HepG2 (cell line): ENCODE results near the gene EVI5. TPM values are rescaled to one million over a fixed set of nuclear protein-coding genes. Genes with fewer than 3 reads are reported as not detected.

ENCODE experiments used
- BRCA1 ChIP-seq: sonication (generic); formaldehyde crosslinking; IDR thresholded peaks from 2 replicates; pipeline ENCODE4 v1.4.0; 2020; ENCODE audit warnings: missing genetic modification reagents
- DNMT1 ChIP-seq: sonication (generic); formaldehyde crosslinking; IDR thresholded peaks from 2 replicates; pipeline ENCODE4 v1.5.1; 2020; ENCODE audit warnings: mild to moderate bottlenecking, missing genetic modification reagents
- ELF4 ChIP-seq: sonication (generic); formaldehyde crosslinking; IDR thresholded peaks from 2 replicates; pipeline ENCODE4 v1.5.0; 2020; ENCODE audit warnings: missing genetic modification reagents, mild to moderate bottlenecking, moderate library complexity, borderline replicate concordance
- FOXO1 ChIP-seq: sonication (generic); formaldehyde crosslinking; IDR thresholded peaks from 2 replicates; pipeline ENCODE4 v1.4.0; 2020; ENCODE audit warnings: missing genetic modification reagents
- FOXP4 ChIP-seq: sonication (generic); formaldehyde crosslinking; IDR thresholded peaks from 2 replicates; pipeline ENCODE4 v1.4.0; 2020; ENCODE audit warnings: missing genetic modification reagents
- GPBP1L1 ChIP-seq: sonication (generic); formaldehyde crosslinking; IDR thresholded peaks from 2 replicates; pipeline ENCODE4 v1.5.0; 2020; ENCODE audit warnings: mild to moderate bottlenecking, missing genetic modification reagents
- HDAC6 ChIP-seq: fragments of 200-600 bp; sonication (generic); IDR thresholded peaks from 2 replicates; pipeline ENCODE4 v1.7.0; 2017; ENCODE audit warnings: mild to moderate bottlenecking, antibody characterized with exemption, low read length, low read depth
- JARID2 ChIP-seq: sonication (generic); formaldehyde crosslinking; IDR thresholded peaks from 2 replicates; pipeline ENCODE4 v1.8.1; 2023; ENCODE audit warnings: missing genetic modification reagents, inconsistent platforms; ENCODE audit not compliant: insufficient replicate concordance
- PLRG1 ChIP-seq: fragments of 450-650 bp; conservative IDR thresholded peaks from 2 replicates; pipeline ENCODE4 v1.6.1; 2016
- PRDM4 ChIP-seq: sonication (generic); formaldehyde crosslinking; IDR thresholded peaks from 2 replicates; pipeline ENCODE4 v1.9.0; 2021; ENCODE audit warnings: missing genetic modification reagents, borderline replicate concordance
- SNAPC2 ChIP-seq: sonication (generic); formaldehyde crosslinking; IDR thresholded peaks from 2 replicates; pipeline ENCODE4 v1.8.1; 2022; ENCODE audit warnings: mild to moderate bottlenecking, missing genetic modification reagents
- SPEN ChIP-seq: sonication (generic); formaldehyde crosslinking; IDR thresholded peaks from 2 replicates; pipeline ENCODE4 v1.5.1; 2020; ENCODE audit warnings: low read depth, mild to moderate bottlenecking, missing genetic modification reagents
- SRY ChIP-seq: sonication (generic); formaldehyde crosslinking; IDR thresholded peaks from 2 replicates; pipeline ENCODE4 v1.8.0; 2022; ENCODE audit warnings: mild to moderate bottlenecking, missing genetic modification reagents
- TRAFD1 ChIP-seq: sonication (generic); formaldehyde crosslinking; IDR thresholded peaks from 2 replicates; pipeline ENCODE4 v1.5.1; 2020; ENCODE audit warnings: missing genetic modification reagents, mild to moderate bottlenecking, borderline replicate concordance
- ZC3H4 ChIP-seq: sonication (generic); formaldehyde crosslinking; IDR thresholded peaks from 2 replicates; pipeline ENCODE4 v1.4.0; 2020; ENCODE audit warnings: missing genetic modification reagents, borderline replicate concordance
- ZNF138 ChIP-seq: sonication (generic); formaldehyde crosslinking; IDR thresholded peaks from 2 replicates; pipeline ENCODE4 v1.5.0; 2020; ENCODE audit warnings: mild to moderate bottlenecking, low read depth, missing genetic modification reagents
- ZNF207 ChIP-seq: fragments of 450-650 bp; IDR thresholded peaks from 2 replicates; pipeline ENCODE4 v1.6.1; 2016; ENCODE audit warnings: antibody characterized with exemption, borderline replicate concordance
- ZNF501 ChIP-seq: sonication (generic); formaldehyde crosslinking; IDR thresholded peaks from 2 replicates; pipeline ENCODE4 v1.5.1; 2020; ENCODE audit warnings: mild to moderate bottlenecking, moderate library complexity, missing genetic modification reagents
- polyA plus RNA-seq, 8 experiments: library from polyadenylated mRNA; depleted of rRNA in 3 of 8; stranded (reverse) in 7 of 8; unstranded in 1 of 8; fragments of >200 nt; fragmentation: Illumina TruSeq in 4 of 8; extraction: Trizol in 4 of 8; gene quantifications; 2 replicates each; pipeline versions ENCODE4 v1.2.1 to v1.2.3, GENCODE V29; 2011 to 2016; ENCODE audit warnings: low read depth in 4 of 8, missing spikeins in 1 of 8, mixed read lengths in 1 of 8; ENCODE audit not compliant: insufficient read depth in 1 of 8
- total RNA-seq, 5 experiments: library from RNA; depleted of rRNA; stranded (reverse); fragments of >200 nt; fragmentation: Illumina TruSeq; extraction: Trizol; gene quantifications; 2 replicates each; pipeline ENCODE4 v1.2.3, GENCODE V29; 2016; ENCODE audit warnings: low read depth in 1 of 5
- TF ChIP-seq, protein P1 (sequence below): sonication (generic); formaldehyde crosslinking; IDR thresholded peaks from 2 replicates; pipeline ENCODE4 v1.4.0; 2020; ENCODE audit warnings: missing genetic modification reagents

Gene EVI5
- total and polyA plus RNA-seq, 2 of the 13 experiments (the other 11 are each of a cell fraction or from before 2014, with no cell fraction given): 4.0 to 12.6 TPM

DNA sequence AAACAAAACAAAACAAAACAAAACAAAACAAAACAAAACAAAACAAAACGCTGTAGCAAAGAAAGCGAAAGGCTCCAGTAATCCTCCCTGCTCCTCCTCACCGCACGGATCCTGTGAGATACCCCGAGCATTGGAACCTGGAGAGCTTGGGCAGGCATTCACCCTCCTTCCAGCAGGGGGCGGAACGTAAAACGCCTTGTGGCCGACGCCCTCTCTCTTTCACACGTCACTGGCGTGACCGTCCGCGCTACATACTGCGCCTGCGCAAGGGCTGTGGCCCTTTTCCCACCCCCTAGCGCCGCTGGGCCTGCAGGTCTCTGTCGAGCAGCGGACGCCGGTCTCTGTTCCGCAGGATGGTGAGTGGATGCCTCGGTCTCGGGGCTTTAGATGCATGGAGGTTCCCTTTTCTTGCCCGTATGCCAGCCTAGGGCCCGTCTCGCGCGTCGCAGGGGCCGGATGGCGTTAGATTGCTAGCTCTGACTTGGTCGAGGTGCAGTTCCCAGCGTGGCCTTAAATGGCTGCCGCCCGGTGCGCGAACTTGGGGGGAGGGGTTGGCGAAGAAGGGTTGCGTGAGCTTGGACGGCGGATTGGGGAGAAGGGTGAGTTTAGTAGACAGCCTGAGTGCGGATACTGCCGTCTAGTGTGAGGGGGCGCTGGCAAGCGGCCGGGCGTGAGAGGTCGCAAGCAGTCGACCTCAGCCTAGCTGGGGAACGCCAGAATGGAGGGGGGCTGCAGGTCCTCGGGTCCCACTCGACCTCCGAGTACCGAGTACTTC lies 47.0 kb upstream of the EVI5 start, which contains the start of gene RPL5 (continued):
- peak; percentile 99 for TF ChIP-seq ZNF501 (CRISPR knock-in tag)
- peak; percentile 33; the same call in 1 of the 2 replicates for TF ChIP-seq DNMT1 (CRISPR knock-in tag)
- no peak for TF ChIP-seq PLRG1
- TF ChIP-seq ZNF207: no peak
- no peak for TF ChIP-seq HDAC6
- peak; percentile 75 for TF ChIP-seq FOXP4
- TF ChIP-seq GPBP1L1 (CRISPR knock-in tag): no peak
- TF ChIP-seq TRAFD1 (CRISPR knock-in tag): peak; percentile 64; the same call in 1 of the 2 replicates
- no peak; the same call in 1 of the 2 replicates for TF ChIP-seq PRDM4 (CRISPR knock-in tag)
- no peak for TF ChIP-seq ELF4
- no peak for TF ChIP-seq ZNF138 (CRISPR knock-in tag)
- TF ChIP-seq JARID2 (CRISPR knock-in tag): no peak
- TF ChIP-seq, protein P1, sequence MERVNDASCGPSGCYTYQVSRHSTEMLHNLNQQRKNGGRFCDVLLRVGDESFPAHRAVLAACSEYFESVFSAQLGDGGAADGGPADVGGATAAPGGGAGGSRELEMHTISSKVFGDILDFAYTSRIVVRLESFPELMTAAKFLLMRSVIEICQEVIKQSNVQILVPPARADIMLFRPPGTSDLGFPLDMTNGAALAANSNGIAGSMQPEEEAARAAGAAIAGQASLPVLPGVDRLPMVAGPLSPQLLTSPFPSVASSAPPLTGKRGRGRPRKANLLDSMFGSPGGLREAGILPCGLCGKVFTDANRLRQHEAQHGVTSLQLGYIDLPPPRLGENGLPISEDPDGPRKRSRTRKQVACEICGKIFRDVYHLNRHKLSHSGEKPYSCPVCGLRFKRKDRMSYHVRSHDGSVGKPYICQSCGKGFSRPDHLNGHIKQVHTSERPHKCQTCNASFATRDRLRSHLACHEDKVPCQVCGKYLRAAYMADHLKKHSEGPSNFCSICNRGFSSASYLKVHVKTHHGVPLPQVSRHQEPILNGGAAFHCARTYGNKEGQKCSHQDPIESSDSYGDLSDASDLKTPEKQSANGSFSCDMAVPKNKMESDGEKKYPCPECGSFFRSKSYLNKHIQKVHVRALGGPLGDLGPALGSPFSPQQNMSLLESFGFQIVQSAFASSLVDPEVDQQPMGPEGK (CRISPR knock-in tag): 0 out of 2 replicates have a peak, but pooled peaks have one; percentile 32
- TF ChIP-seq SNAPC2 (CRISPR knock-in tag): 0 out of 2 replicates have a peak, but pooled peaks have one; percentile 31
- peak; percentile 88; the same call in 1 of the 2 replicates for TF ChIP-seq BRCA1 (CRISPR knock-in tag)
- TF ChIP-seq SRY (CRISPR knock-in tag): peak; percentile 97
- 0 out of 2 replicates have a peak, but pooled peaks have one; percentile 58 for TF ChIP-seq ZC3H4 (CRISPR knock-in tag)
- TF ChIP-seq FOXO1 (CRISPR knock-in tag): peak; percentile 67; the same call in 1 of the 2 replicates
- peak; percentile 100 for TF ChIP-seq SPEN (CRISPR knock-in tag)
